ENCODE data around the gene HLA-DOA. TPM values are rescaled to one million over a fixed set of nuclear protein-coding genes. Genes with fewer than 3 reads are reported as not detected.

Gene HLA-DOA
- total RNA-seq = under 0.01 TPM in 1 of 2 replicates, not detected in the other

DNA sequence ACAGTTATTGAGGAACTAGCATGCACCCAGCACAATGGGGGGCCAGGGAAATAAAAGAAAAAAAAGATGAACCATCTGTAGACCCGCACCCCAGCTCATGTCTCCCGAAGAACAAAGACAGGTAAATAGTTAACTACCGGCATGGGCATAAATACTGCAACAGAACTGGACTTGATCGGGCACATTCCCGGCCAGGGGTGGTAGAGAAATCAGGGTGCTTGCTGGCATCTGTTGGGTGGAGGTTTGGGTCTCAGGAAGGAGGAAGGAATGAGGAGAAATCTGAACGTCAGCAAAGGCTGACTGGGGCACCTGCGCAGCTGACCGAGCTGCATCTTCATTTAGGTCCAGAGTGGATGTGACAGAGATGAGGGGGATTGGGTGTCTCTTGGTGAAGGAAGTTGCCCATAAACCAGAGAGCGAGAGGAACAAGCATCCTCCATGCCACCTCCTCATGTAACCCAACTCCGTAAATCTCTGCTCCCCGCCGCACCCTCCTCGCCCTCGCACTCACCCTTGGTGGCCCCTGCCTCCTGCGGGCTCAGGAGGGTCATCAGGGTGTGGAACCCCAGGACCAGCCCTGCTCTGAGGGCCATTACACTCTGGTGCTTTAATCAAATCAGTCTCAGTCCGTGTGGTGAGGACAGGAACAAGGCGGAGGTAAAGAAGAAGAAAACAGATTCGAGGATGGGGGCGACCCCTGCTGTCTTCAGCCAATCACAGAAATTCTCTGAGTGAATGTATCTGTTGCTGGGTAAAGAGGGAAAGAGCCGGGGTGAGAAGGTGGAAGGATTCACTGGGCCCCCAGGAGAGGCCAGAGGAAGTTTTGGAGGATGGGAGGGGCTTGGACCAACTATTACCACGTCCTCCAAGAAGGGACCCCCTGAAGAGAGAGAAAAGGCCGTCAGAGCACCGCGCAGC, at the start of gene HLA-DOA:
Gene HLA-DOA (minus strand): TSS at position 648 of the 918 bp plus-strand sequence.

DNA sequence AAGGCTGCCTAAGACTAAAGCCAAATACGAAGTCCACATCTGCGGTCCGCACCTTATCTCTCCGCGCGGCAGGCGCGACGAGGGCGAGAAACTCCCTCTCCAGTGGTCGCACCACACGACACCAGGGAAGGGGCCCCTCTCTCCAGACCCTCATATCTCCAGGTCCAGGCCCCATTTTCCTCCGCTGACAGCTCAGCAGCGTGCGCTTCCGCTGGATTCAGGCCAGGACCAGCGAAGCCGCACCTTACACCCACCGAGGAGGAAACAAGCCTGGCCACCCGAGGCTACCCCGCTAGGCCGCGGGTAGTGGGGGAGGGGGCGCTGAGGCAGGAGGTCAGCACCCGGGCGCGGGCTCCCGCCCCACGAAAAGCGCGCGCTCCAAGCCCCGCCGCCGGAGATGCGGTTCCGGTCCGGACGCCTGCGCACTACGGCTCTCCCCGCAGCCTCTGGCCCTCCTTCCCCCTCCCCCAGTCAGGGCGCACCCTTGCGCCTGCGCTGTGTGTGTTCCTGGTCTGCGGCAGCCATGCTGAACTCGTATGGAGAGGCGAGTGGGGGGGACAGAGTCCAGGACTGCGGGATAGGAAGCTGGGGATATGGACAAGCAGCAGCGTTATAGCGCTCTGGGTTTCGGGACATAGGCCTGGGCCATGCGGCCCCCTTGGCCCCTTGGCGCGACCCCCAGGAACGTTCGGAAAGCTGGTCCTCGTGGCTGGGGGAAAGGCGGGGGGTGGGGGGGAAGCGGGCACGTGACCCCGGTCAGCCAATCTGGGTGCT, 41.1 kb downstream of the HLA-DOA start, which contains the start of gene BRD2:
Gene BRD2 (plus strand): TSS at position 502 of the 774 bp plus-strand sequence. CDS start 4,305 bp downstream, outside the sequence.

Other genes with a start within 250 kb of the HLA-DOA start
- 0.16 TPM in 1 of 2 replicates, not detected in the other for gene HLA-DQB2, start 246.1 kb downstream of the HLA-DOA start, total RNA-seq
- 0.16 TPM in 1 of 2 replicates, not detected in the other for gene HLA-DOB, start 192.6 kb downstream of the HLA-DOA start, total RNA-seq
- 11.3 and 38.3 TPM in 2 replicates for gene TAP2, start 170.9 kb downstream of the HLA-DOA start, total RNA-seq
- 36.0 and 72.1 TPM in 2 replicates for gene PSMB8, start 165.5 kb downstream of the HLA-DOA start, total RNA-seq
- 32.8 and 46.4 TPM in 2 replicates for gene TAP1, start 155.9 kb downstream of the HLA-DOA start, total RNA-seq
- gene PSMB9, start 155.4 kb downstream of the HLA-DOA start, total RNA-seq = 7.0 and 16.7 TPM in 2 replicates
- 0.65 and 2.5 TPM in 2 replicates for gene HLA-DMB, start 68.6 kb downstream of the HLA-DOA start, total RNA-seq
- gene HLA-DMA, start 56.5 kb downstream of the HLA-DOA start, total RNA-seq = 1.8 TPM in 1 of 2 replicates, not detected in the other
- 80.0 and 97.4 TPM in 2 replicates for gene BRD2, start 41.0 kb downstream of the HLA-DOA start, total RNA-seq
- gene HLA-DPA1, start 64.1 kb upstream of the HLA-DOA start, total RNA-seq = 6.5 TPM in 1 of 2 replicates, not detected in the other
- gene HLA-DPB1, start 66.4 kb upstream of the HLA-DOA start, total RNA-seq = 6.8 and 41.1 TPM in 2 replicates
- 0.33 and 0.63 TPM in 2 replicates for gene COL11A2, start 182.9 kb upstream of the HLA-DOA start, total RNA-seq
- gene RXRB, start 191.1 kb upstream of the HLA-DOA start, total RNA-seq = 17.8 and 24.0 TPM in 2 replicates
- gene SLC39A7, start 191.3 kb upstream of the HLA-DOA start, total RNA-seq = 107 and 109 TPM in 2 replicates
- gene HSD17B8, start 195.1 kb upstream of the HLA-DOA start, total RNA-seq = 17.4 and 30.6 TPM in 2 replicates
- 18.4 and 27.4 TPM in 2 replicates for gene RING1, start 198.9 kb upstream of the HLA-DOA start, total RNA-seq

All from mesangial cell (primary cell).